GM19463 (cell line): Measurements from ENCODE around the gene APLP2.
"Not testable (repeated sequence)": the region's sequence is repeated elsewhere in the genome, so short reads cannot be mapped to it uniquely, and the experiment has no call there.

Source experiments
- ATAC-seq: cut with Tn5 transposase; IDR thresholded peaks from one replicate; pipeline ENCODE4 v1.9.1; 2021; ENCODE audit warnings: mild to moderate bottlenecking, moderate library complexity; ENCODE audit not compliant: unreplicated experiment

The APLP2 gene

GRCh38 chr11:130187096-130187495 is 117.4 kb downstream of the APLP2 start:
- ATAC-seq: no peak

- ATAC-seq: no peak
Measured at GRCh38 chr11:130188047-130188446, 118.4 kb downstream of the APLP2 start.

- ATAC-seq: no peak
Measured at GRCh38 chr11:130188585-130189347, 119.1 kb downstream of the APLP2 start.

- no peak for ATAC-seq
Measured at GRCh38 chr11:130189492-130190210, 120.0 kb downstream of the APLP2 start.

GRCh38 chr11:130190371-130190881 is 120.7 kb downstream of the APLP2 start:
- no peak for ATAC-seq

- no peak for ATAC-seq
Measured at GRCh38 chr11:130191896-130192295, 122.2 kb downstream of the APLP2 start.

GRCh38 chr11:130192845-130193267 is 123.2 kb downstream of the APLP2 start:
- ATAC-seq: no peak

- not testable (repeated sequence) for ATAC-seq
Measured at GRCh38 chr11:130193551-130193950, 123.9 kb downstream of the APLP2 start.
